KOPT-K1 (cell line): Measurements from ENCODE around the gene COL18A1.
"Not testable (repeated sequence)": the region's sequence is repeated elsewhere in the genome, so short reads cannot be mapped to it uniquely, and the experiment has no call there.

Source experiments
- H3K27ac ChIP-seq: fragments of 200-600 bp; sonication (generic); 2 replicates; pipeline ENCODE4 v1.5.1; 2016; ENCODE audit warnings: antibody characterized with exemption, mild to moderate bottlenecking, low read depth, low read length; ENCODE audit not compliant: poor library complexity, severe bottlenecking
- H3K36me3 ChIP-seq: fragments of 200-600 bp; sonication (generic); 2 replicates; pipeline ENCODE4 v1.5.1; 2017; ENCODE audit warnings: antibody characterized with exemption, mild to moderate bottlenecking, low read length, moderate library complexity; ENCODE audit not compliant: insufficient read depth
- H3K9me3 ChIP-seq: fragments of 200-600 bp; sonication (generic); 2 replicates; pipeline ENCODE4 v1.5.1; 2017; ENCODE audit warnings: antibody characterized with exemption, low read length, mild to moderate bottlenecking; ENCODE audit not compliant: insufficient read depth, poor library complexity, severe bottlenecking

The COL18A1 gene

DNA sequence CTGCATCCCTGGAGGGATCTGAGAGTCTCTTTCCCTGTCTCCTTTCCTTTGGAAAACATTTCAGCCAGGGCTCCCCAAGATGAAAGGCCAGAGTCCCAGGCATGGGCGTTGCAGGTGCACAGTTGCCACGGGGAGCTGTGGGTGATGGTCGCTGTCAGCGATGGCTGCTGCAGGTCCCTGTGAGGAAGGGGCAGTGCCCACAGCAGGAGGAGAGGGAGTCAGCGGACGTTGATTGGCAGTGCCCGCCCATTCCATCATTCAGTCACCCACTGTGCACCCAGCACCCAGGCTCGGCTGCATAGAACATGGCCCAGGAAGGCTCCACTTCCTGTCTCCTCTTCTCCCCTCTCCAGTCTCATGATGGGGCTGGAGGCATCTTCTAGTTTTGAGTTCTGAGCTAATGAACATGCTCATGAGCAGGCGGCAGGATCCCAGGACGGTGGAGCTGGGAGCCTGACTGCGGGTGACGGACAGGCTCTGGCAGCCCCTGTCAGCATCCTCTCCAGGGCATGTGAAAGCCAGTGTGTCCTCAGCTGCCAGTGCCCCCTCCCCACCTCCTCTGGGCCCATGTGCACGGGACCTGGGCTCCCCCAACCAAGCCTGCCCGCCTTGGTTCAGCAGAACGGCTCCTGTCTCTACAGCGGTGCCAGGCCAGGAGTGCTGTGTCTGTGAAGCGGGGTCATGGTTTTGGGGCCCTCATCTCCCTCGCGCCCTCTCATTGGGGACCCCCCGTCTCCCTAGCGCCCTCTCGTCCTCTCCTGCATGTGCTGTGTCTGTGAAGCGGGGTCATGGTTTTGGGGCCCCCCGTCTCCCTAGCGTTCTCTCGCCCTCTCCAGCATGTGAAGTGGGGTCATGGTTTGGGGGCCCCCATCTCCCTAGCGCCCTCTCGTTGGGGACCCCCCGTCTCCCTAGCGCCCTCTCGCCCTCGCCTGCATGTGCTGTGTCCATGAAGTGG is 24.5 kb downstream of the COL18A1 start:
- no peak overlapping the region for H3K27ac ChIP-seq
- H3K36me3 ChIP-seq = no peaks in the 10 kb centered on the region
- no peaks in the 10 kb centered on the region for H3K9me3 ChIP-seq

GRCh38 chr21:45430521-45431501 is 25.8 kb downstream of the COL18A1 start:
- no peaks in the 10 kb centered on the region for H3K36me3 ChIP-seq
- H3K9me3 ChIP-seq = no peaks in the 10 kb centered on the region
- no peak overlapping the region for H3K27ac ChIP-seq

DNA sequence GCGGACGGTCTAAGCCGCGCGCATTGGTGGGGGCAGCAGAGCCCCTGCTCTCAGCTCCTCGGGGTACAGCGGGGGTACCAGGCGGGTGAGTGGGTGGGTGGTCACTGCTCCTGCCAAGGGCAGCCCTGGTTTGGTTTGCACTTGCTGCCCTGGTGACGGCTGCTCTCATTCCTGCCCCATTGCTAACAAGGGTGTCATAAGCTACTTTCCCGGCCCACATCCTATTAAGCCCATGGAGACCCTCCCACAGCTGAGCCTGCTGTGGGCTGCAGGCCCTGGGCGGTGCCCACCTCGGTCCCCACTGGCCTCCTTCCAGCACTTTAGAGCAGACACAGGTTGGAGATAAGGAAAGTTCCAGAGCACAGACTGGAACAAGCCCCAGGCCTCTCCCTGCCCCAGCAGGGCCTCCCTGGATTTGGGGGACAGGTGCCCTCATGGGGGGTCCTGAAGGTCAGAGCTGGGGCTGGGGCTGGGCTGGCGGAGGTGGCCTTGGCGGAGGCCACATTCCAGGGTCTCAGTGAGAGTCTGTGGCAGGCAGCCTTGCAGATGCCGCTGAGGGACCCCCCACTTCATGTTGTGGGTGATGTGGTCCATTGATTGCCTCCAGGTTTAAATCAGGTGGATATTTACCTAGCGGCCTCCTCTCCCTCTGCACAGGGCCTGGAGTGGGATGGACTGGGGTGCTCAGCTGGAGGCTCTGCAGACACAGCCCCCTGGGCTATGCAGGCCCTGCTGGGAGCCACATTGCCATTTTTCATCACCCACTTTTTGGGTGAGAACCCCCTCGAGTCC is 27.0 kb downstream of the COL18A1 start:
- H3K9me3 ChIP-seq = no peaks in the 10 kb centered on the region
- H3K36me3 ChIP-seq = no peaks in the 10 kb centered on the region
- H3K27ac ChIP-seq = no peak overlapping the region

DNA sequence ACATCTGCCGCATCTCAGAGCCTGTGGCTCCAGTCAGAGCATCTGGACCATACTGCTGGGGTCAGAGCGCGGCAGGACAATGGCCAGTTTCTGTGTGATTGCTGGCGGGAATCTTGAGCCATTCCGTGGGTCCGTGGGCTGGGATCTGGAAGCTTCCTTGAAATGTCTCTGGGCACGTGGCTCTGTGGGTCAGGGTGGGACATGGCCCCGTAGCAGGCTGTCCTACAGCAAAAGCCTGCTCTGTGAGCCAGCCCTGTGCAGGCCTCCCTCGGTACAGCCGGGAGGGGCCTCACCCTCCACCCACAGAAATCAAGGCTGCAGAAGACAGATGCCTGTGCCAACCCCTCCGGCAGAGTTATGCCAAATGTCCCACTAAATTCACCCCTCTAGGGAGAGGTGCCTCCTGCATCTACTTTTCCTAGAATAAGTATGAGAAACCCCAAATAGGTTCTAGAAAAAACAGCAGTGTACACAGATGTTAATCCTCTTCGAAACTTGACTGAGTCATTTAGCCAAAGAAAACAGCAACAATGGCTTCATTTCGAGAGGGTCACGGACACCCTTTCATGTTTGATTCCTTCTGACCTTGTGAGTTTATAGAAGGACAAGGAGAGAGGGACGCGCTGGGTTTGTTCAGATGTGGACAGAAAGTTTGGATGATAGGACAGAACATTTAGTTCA is 27.8 kb downstream of the COL18A1 start:
- no peak overlapping the region for H3K27ac ChIP-seq
- no peaks in the 10 kb centered on the region for H3K9me3 ChIP-seq
- no peaks in the 10 kb centered on the region for H3K36me3 ChIP-seq

DNA sequence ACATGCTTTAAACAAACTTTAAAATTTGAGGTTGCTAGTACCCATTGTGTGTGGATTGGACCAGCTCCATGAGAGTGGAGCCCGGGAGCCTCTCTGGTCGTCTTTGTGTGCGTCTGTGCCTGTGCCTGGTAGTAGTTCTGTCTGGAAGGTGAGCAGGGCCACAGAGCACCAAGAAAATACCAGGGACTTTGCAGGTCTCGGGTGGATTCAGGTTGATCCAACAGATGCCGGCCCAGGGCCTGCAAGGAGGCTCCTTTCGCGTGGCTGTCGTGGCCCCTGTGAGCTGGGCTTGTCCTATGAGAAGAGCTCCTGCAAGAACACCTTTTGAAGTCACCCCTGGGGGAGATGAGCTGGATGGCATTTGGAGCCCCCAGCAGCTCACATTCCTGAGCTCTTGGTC is 28.3 kb downstream of the COL18A1 start:
- Histone ChIP-seq H3K36me3 (no peaks in the 10 kb centered on the region), H3K9me3 (no peaks in the 10 kb centered on the region), H3K27ac (no peak overlapping the region)

DNA sequence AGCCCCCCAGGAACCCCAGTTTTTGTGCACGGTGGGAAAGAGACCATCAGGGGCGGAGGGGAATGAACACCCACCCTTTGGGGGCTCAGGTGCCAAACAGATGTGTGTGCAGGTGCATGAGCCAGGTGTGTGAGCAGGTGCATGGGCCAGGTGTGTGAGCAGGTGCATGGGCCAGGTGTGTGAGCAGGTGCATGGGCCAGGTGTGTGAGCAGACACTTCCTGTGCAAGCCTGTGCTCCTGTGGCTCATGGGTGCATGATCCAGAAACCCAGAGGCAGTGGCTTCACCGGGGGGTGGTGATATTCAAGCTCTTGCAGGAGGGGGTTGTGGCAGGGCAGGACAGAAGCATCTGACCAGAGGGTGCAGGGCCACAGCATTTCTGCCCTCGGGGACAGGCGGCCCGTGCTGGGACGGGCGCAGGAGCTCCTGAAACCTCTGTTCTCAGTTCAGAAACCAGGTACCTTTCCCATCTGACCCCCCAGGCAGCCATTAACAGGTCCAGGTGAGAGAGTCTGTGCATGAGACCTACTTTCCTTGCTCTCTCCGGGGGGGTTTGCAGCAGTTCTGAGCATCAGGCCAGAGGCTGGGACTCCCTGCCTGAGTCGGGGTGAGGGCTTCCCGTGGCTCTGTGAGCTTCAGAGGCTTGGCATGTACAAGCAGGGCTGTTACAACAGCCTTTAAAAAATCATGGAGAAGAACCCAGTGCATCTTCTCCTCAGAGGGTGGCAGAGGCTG is 29.1 kb downstream of the COL18A1 start:
- no peaks in the 10 kb centered on the region for H3K9me3 ChIP-seq
- H3K36me3 ChIP-seq = no peaks in the 10 kb centered on the region
- no peak overlapping the region for H3K27ac ChIP-seq

GRCh38 chr21:45434645-45435217 is 29.8 kb downstream of the COL18A1 start:
- no peaks in the 10 kb centered on the region for H3K36me3 ChIP-seq
- H3K27ac ChIP-seq = no peak overlapping the region
- H3K9me3 ChIP-seq = no peaks in the 10 kb centered on the region

- H3K36me3 ChIP-seq = no peaks in the 10 kb centered on the region
- no peaks in the 10 kb centered on the region for H3K9me3 ChIP-seq
- H3K27ac ChIP-seq = no peak overlapping the region
These were observed 30.5 kb downstream of the COL18A1 start for GRCh38 chr21:45435405-45435981.

DNA sequence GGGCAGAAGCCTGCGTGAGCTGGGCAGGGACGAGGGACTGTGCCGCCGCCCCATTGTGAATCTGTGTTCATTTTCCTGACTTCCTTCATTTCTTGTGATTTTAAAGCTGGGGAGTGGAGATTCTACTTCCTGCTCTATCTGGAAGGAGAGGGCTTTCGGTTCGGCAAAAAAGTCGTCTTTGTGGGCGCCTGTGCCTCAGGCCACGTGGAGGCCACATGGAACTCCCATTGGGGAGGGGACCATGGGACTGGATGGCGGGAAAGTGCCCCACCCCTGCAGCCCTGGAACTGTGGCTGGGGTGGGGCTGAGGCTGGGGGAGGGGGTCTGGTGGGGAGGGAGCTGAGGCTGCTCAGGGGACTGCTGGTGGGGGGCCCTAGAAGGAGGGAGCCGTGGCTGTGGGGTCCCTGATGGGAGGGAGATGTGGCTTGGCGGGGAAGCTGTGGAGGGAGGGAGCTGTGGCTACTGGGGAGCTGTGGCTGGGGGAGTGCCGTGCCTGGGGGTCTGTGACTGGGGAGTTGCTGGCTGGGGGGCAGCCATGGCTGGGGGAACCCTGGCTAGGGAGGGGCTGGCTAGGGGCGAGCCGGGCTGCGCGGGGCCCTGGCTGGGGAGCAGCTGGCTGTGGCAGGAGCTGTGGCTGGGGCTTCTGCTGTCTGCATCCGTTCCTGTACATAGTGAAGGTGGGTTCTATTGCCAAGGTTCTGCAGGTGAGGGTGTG is 31.5 kb downstream of the COL18A1 start:
- no peaks in the 10 kb centered on the region for H3K36me3 ChIP-seq
- H3K9me3 ChIP-seq = no peaks in the 10 kb centered on the region
- no peak overlapping the region for H3K27ac ChIP-seq

DNA sequence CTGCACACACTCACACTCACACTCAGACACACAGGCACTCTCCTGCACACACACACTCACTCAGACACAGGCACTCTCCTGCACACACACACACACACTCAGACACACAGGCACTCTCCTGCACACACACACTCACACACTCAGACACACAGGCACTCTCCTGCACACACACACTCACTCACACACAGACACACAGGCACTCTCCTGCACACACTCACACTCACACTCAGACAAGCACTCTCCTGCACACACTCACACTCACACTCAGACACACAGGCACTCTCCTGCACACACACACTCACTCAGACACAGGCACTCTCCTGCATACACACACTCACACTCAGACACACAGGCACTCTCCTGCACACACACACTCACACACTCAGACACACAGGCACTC is 32.9 kb downstream of the COL18A1 start:
- H3K36me3 ChIP-seq, H3K27ac ChIP-seq, H3K9me3 ChIP-seq: not testable (repeated sequence)

DNA sequence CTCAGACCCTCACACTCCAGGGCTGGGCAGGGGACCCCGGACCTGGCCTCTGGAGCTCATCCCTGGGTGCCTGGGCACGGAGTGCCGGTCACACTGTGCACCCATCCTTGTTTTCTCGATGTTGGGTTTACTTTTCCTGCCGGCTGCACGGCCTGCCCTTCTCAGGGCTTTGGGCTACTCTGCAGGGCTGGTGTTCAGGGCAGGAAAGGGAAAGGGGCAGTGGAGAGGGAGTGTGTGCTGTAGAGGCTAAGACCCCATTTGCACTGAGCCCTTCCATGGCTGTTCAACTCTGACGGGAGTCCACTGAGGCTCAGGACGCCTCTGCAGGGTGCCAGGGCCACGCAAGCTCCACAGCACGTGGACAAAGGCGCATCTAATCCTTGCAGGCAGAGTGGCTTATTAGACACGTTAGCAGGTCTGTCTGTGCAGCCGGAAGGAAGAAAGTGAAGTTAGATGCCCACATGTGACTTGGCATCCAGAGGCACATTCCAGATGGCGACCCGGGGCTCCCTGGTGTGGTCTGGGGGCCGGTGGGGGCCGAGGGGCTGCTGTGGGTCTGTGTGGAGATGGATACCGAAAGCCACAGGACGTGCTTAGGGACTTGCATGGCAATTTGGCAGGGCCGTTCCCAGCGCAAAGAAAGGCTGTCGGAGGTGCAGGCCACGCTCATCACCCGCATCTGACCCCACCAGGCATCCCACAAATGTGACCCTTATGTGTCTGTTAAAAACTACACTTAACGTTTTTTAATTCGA is 33.6 kb downstream of the COL18A1 start:
- H3K36me3 ChIP-seq = no peaks in the 10 kb centered on the region
- no peaks in the 10 kb centered on the region for H3K9me3 ChIP-seq
- no peak overlapping the region for H3K27ac ChIP-seq

DNA sequence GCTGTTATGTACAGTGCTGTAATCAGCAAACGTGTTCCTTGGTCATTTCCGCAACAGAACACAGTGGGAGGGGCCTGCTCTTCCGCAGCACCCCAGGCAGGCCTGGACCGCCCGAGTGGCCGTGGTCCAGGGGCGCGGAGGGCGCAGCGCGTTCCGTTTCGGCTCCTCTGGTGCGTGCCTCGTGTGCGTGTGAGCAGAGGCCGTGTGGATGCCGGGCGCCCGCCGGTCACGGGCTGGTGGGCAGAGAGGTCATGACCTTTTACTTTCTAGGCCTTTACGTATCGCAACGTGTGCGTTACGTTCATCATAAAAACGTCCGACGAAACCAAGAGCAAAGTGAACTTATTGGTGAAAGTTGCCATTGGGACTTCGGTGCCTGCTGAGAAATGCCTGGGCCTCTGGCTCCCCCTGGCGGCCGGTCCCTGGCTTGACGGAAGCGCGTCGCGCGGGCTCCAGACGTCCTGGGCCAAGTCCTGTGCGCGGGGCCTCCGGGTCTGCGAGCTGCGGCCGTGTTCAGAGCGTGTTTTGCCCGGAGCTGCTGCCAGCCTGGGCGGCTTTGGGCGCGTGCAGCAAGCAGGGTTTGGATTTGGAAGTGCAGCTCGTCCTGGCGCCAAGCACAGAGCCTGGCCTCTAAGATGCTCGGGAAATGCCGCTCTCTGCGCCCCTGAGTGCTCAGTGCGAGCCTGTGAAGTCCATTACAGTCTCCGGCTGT is 34.4 kb downstream of the COL18A1 start:
- no peaks in the 10 kb centered on the region for H3K9me3 ChIP-seq
- no peaks in the 10 kb centered on the region for H3K36me3 ChIP-seq
- no peak overlapping the region for H3K27ac ChIP-seq
